SK-N-SH (cell line): Measurements from ENCODE around the gene SEPHS2. TPM values are rescaled to one million over a fixed set of nuclear protein-coding genes. Genes with fewer than 3 reads are reported as not detected.

Source experiments
- CTCF ChIA-PET: fragments of 300-600, 350-600 bp; formaldehyde crosslinking; extraction: SDS; loops from one replicate; lab custom pipeline; 2021; lab: Yijun Ruan, JAX
- POLR2A ChIA-PET: fragments of 350-600 bp; sonication (Branson Sonifier 250); formaldehyde crosslinking; extraction: SDS; loops from one replicate; lab custom pipeline; 2020; ENCODE audit warnings: antibody characterized with exemption, inconsistent platforms; lab: Yijun Ruan, JAX
- DNase-seq: peaks from one replicate; pipeline ENCODE4 v3.0.0; 2012
- H2AFZ ChIP-seq: fragments of 200-600 bp; sonication (generic); 2 replicates; pipeline ENCODE4 v1.8.1; 2016; ENCODE audit warnings: antibody characterized with exemption, mild to moderate bottlenecking, low read depth
- H3F3A ChIP-seq: fragments of 200-600 bp; sonication (generic); replicated peaks from 2 replicates; pipeline ENCODE3; 2016; ENCODE audit warnings: antibody characterized with exemption, mild to moderate bottlenecking; ENCODE audit not compliant: insufficient read depth
- H3K27ac ChIP-seq, 2 experiments: fragments of 200-500 bp in 1 of 2; fragments of 200-600 bp in 1 of 2; sonication (Bioruptor generic) in 1 of 2; sonication (generic), shearing (Covaris generic) in 1 of 2; 2 replicates each; pipeline versions ENCODE4 v1.5.1 to v1.6.1; 2014 to 2016; ENCODE audit warnings: low read depth in 2 of 2, inconsistent platforms in 1 of 2, low read length in 1 of 2, mild to moderate bottlenecking in 1 of 2, mixed read lengths in 1 of 2
- H3K27me3 ChIP-seq: fragments of 200-600 bp; sonication (generic), shearing (Covaris generic); 2 replicates; pipeline ENCODE4 v1.6.1; 2016; ENCODE audit warnings: mixed run types; ENCODE audit not compliant: insufficient read depth
- H3K36me3 ChIP-seq, 2 experiments: fragments of 200-500 bp in 1 of 2; fragments of 200-600 bp in 1 of 2; sonication (Bioruptor generic) in 1 of 2; sonication (generic) in 1 of 2; replicated peaks in 1 of 2; 2 replicates each; pipeline versions ENCODE3 to v1.5.1; 2014 to 2016; ENCODE audit warnings: low read length in 1 of 2, mild to moderate bottlenecking in 1 of 2; ENCODE audit not compliant: insufficient read depth in 2 of 2, control insufficient read depth in 1 of 2
- H3K4me1 ChIP-seq, 2 experiments: fragments of 200-500 bp in 1 of 2; fragments of 200-600 bp in 1 of 2; sonication (Bioruptor generic) in 1 of 2; sonication (generic), shearing (Covaris generic) in 1 of 2; 2 replicates each; pipeline versions ENCODE4 v1.5.1 to v1.6.1; 2014 to 2016; ENCODE audit warnings: low read depth in 1 of 2, low read length in 1 of 2, mixed run types in 1 of 2; ENCODE audit not compliant: insufficient read depth in 2 of 2, control insufficient read depth in 1 of 2
- H3K4me2 ChIP-seq: fragments of 200-600 bp; sonication (generic), shearing (Covaris generic); 2 replicates; pipeline ENCODE4 v1.6.1; 2017; ENCODE audit warnings: mixed run types
- H3K4me3 ChIP-seq, 2 experiments: fragments of 200-500 bp in 1 of 2; fragments of 200-600 bp in 1 of 2; sonication (Bioruptor generic) in 1 of 2; sonication (generic), shearing (Covaris generic) in 1 of 2; 2 replicates each; pipeline versions ENCODE4 v1.5.1 to v1.8.1; 2014 to 2016; ENCODE audit warnings: low read depth in 2 of 2, inconsistent platforms in 1 of 2, low read length in 1 of 2, mild to moderate bottlenecking in 1 of 2, mixed read lengths in 1 of 2, moderate library complexity in 1 of 2
- H3K79me2 ChIP-seq: fragments of 200-600 bp; sonication (generic); 2 replicates; pipeline ENCODE4 v1.8.1; 2017; ENCODE audit warnings: mild to moderate bottlenecking; ENCODE audit not compliant: insufficient read depth
- H3K9ac ChIP-seq: fragments of 200-600 bp; sonication (generic); 2 replicates; pipeline ENCODE4 v1.6.1; 2017; ENCODE audit warnings: mixed run types
- H3K9me2 ChIP-seq: fragments of 200-600 bp; sonication (generic); 2 replicates; pipeline ENCODE4 v1.6.1; 2017; ENCODE audit warnings: mixed run types
- H3K9me3 ChIP-seq: fragments of 200-600 bp; sonication (generic); 2 replicates; pipeline ENCODE4 v1.6.1; 2017; ENCODE audit warnings: mixed run types, mild to moderate bottlenecking, moderate library complexity
- H4K20me1 ChIP-seq: fragments of 200-600 bp; sonication (generic); 2 replicates; pipeline ENCODE4 v1.6.1; 2017; ENCODE audit warnings: mild to moderate bottlenecking, mixed run types; ENCODE audit not compliant: insufficient read depth
- CHD2 ChIP-seq: fragments of 150-350 bp; IDR thresholded peaks from 2 replicates; pipeline ENCODE4 v1.6.1; 2018; ENCODE audit warnings: low read length; ENCODE audit not compliant: partially characterized antibody
- ELF1 ChIP-seq: IDR thresholded peaks from 2 replicates; pipeline ENCODE4 v1.4.0; 2012
- EP300 ChIP-seq, 2 experiments: IDR thresholded peaks; 2 replicates each; pipeline versions ENCODE4 v1.4.0 to v1.6.1; 2012; ENCODE audit warnings: borderline replicate concordance in 1 of 2, low read depth in 1 of 2, low read length in 1 of 2
- GATA2 ChIP-seq: sonication (generic); formaldehyde crosslinking; IDR thresholded peaks from 2 replicates; pipeline ENCODE4 v1.5.0; 2020; ENCODE audit warnings: mild to moderate bottlenecking, missing genetic modification reagents
- IRF3 ChIP-seq: fragments of 150-350 bp; IDR thresholded peaks from 2 replicates; pipeline ENCODE4 v1.6.1; 2016; ENCODE audit warnings: mild to moderate bottlenecking, low read depth, low read length
- MEF2A ChIP-seq: IDR thresholded peaks from 2 replicates; pipeline ENCODE4 v1.4.0; 2012; ENCODE audit warnings: low read depth, borderline replicate concordance
- NRF1 ChIP-seq: IDR thresholded peaks from 2 replicates; pipeline ENCODE4 v1.6.1; 2012; ENCODE audit warnings: low read depth, mild to moderate bottlenecking, low read length
- RAD21 ChIP-seq: IDR thresholded peaks from 2 replicates; pipeline ENCODE4 v1.6.1; 2012; ENCODE audit warnings: mild to moderate bottlenecking, low read length
- RCOR1 ChIP-seq: fragments of 150-350 bp; IDR thresholded peaks from 2 replicates; pipeline ENCODE4 v1.6.1; 2017; ENCODE audit warnings: antibody characterized with exemption, low read length
- RFX5 ChIP-seq: IDR thresholded peaks from 2 replicates; pipeline ENCODE4 v1.6.1; 2012; ENCODE audit warnings: mild to moderate bottlenecking, improper control_type of control experiment, low read length
- RXRA ChIP-seq: IDR thresholded peaks from 2 replicates; pipeline ENCODE4 v1.4.0; 2012; ENCODE audit warnings: low read depth, mild to moderate bottlenecking, borderline replicate concordance
- SIN3A ChIP-seq: IDR thresholded peaks from 2 replicates; pipeline ENCODE4 v1.6.1; 2012; ENCODE audit warnings: low read depth, mild to moderate bottlenecking, low read length, moderate library complexity, borderline replicate concordance
- SMC3 ChIP-seq: IDR thresholded peaks from 2 replicates; pipeline ENCODE4 v1.6.1; 2012; ENCODE audit warnings: low read depth, low read length, improper control_type of control experiment
- TAF1 ChIP-seq: IDR thresholded peaks from 2 replicates; pipeline ENCODE4 v1.6.1; 2012; ENCODE audit warnings: low read depth, mild to moderate bottlenecking, low read length, moderate library complexity, borderline replicate concordance
- TCF12 ChIP-seq: IDR thresholded peaks from 2 replicates; pipeline ENCODE4 v1.4.0; 2012
- TEAD4 ChIP-seq: IDR thresholded peaks from 2 replicates; pipeline ENCODE4 v1.4.0; 2012; ENCODE audit warnings: mild to moderate bottlenecking, borderline replicate concordance; ENCODE audit not compliant: insufficient read depth
- WGBS: methylation state at CpG from one replicate; pipeline ENCODE4 v1.1.6; 2017; ENCODE audit warnings: low lambda C conversion rate; 5-methylcytosine and 5-hydroxymethylcytosine counted together
- polyA plus RNA-seq, 3 experiments: library from polyadenylated mRNA; depleted of rRNA; stranded (reverse); fragments of >200 nt; gene quantifications; 2 replicates each; pipeline ENCODE4 v1.2.3, GENCODE V29; 2012
- TF ChIP-seq, protein P1 (sequence below): fragments of 150-350 bp; IDR thresholded peaks from 2 replicates; pipeline ENCODE4 v1.6.1; 2017; ENCODE audit warnings: antibody characterized with exemption, low read length, low read depth, borderline replicate concordance
- TF ChIP-seq, protein P2 (sequence below): IDR thresholded peaks from 2 replicates; pipeline ENCODE4 v1.4.0; 2012; ENCODE audit warnings: low read depth
- TF ChIP-seq, protein P3 (sequence below): IDR thresholded peaks from 2 replicates; pipeline ENCODE4 v1.4.0; 2012; ENCODE audit warnings: low read depth, borderline replicate concordance
- TF ChIP-seq, protein P4 (sequence below): IDR thresholded peaks from 2 replicates; pipeline ENCODE4 v1.6.1; 2012; ENCODE audit warnings: mild to moderate bottlenecking, low read depth, low read length, moderate library complexity

The SEPHS2 gene
- polyA plus RNA-seq, 1 of the 3 experiments (the other 2 are of a cell fraction): 30.8 TPM

- Histone ChIP-seq H4K20me1 (no peaks in the 10 kb centered on the region), H3F3A (peaks cover 29% of the 10 kb centered on the region), H3K4me3 (no peak overlapping the region), H3K9me3 (no peaks in the 10 kb centered on the region), H3K27ac (no peak overlapping the region), H3K36me3 (peaks cover 5 to 18% of the 10 kb centered on the region in 2 experiments), H3K4me2 (no peak overlapping the region), H3K4me1 (peaks cover 7 to 12% of the 10 kb centered on the region in 2 experiments; a peak in 1 of 4 replicates), H3K9ac (no peak overlapping the region), H3K9me2 (no peaks in the 10 kb centered on the region), H2AFZ (no peak overlapping the region), H3K27me3 (no peaks in the 10 kb centered on the region), H3K79me2 (peaks cover 12% of the 10 kb centered on the region; the same call in 1 of the 2 replicates)
- 84% methylated on average over 8 of the region's 8 CpGs for WGBS
- DNase-seq: no peak
- TF ChIP-seq SMC3: no peak
- TF ChIP-seq RXRA: no peak
- no peak for TF ChIP-seq TCF12
- TF ChIP-seq IRF3: no peak
- no peak for TF ChIP-seq GATA2
- TF ChIP-seq, protein P1, sequence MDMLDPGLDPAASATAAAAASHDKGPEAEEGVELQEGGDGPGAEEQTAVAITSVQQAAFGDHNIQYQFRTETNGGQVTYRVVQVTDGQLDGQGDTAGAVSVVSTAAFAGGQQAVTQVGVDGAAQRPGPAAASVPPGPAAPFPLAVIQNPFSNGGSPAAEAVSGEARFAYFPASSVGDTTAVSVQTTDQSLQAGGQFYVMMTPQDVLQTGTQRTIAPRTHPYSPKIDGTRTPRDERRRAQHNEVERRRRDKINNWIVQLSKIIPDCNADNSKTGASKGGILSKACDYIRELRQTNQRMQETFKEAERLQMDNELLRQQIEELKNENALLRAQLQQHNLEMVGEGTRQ: no peak
- TF ChIP-seq MEF2A: no peak
- no peak for TF ChIP-seq ELF1
- no peak for TF ChIP-seq RCOR1
- no peak for TF ChIP-seq NRF1
- no peak for TF ChIP-seq EP300 (IDR thresholded peaks at IDR 0.05; ENCODE audit: borderline replicate concordance in 1 of 2, low read depth in 1 of 2, low read length in 1 of 2)
- TF ChIP-seq RFX5: no peak
- TF ChIP-seq, protein P2, sequence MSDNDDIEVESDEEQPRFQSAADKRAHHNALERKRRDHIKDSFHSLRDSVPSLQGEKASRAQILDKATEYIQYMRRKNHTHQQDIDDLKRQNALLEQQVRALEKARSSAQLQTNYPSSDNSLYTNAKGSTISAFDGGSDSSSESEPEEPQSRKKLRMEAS: no peak
- no peak for TF ChIP-seq SIN3A
- TF ChIP-seq, protein P3, sequence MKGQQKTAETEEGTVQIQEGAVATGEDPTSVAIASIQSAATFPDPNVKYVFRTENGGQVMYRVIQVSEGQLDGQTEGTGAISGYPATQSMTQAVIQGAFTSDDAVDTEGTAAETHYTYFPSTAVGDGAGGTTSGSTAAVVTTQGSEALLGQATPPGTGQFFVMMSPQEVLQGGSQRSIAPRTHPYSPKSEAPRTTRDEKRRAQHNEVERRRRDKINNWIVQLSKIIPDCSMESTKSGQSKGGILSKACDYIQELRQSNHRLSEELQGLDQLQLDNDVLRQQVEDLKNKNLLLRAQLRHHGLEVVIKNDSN: no peak
- TF ChIP-seq CHD2: no peak
- no peak for TF ChIP-seq TEAD4
- TF ChIP-seq, protein P4, sequence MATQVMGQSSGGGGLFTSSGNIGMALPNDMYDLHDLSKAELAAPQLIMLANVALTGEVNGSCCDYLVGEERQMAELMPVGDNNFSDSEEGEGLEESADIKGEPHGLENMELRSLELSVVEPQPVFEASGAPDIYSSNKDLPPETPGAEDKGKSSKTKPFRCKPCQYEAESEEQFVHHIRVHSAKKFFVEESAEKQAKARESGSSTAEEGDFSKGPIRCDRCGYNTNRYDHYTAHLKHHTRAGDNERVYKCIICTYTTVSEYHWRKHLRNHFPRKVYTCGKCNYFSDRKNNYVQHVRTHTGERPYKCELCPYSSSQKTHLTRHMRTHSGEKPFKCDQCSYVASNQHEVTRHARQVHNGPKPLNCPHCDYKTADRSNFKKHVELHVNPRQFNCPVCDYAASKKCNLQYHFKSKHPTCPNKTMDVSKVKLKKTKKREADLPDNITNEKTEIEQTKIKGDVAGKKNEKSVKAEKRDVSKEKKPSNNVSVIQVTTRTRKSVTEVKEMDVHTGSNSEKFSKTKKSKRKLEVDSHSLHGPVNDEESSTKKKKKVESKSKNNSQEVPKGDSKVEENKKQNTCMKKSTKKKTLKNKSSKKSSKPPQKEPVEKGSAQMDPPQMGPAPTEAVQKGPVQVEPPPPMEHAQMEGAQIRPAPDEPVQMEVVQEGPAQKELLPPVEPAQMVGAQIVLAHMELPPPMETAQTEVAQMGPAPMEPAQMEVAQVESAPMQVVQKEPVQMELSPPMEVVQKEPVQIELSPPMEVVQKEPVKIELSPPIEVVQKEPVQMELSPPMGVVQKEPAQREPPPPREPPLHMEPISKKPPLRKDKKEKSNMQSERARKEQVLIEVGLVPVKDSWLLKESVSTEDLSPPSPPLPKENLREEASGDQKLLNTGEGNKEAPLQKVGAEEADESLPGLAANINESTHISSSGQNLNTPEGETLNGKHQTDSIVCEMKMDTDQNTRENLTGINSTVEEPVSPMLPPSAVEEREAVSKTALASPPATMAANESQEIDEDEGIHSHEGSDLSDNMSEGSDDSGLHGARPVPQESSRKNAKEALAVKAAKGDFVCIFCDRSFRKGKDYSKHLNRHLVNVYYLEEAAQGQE: no peak
- TF ChIP-seq RAD21: no peak
- no peak for TF ChIP-seq TAF1
- CTCF ChIA-PET: interaction anchor here (1.2 kb wide), 1 partner anchor 25 kb away, joined by 3 read pairs; no protein-coding TSS in a partner anchor
- POLR2A ChIA-PET: interaction anchor here (0.6 kb wide), 1 partner anchor 43 kb away, joined by 3 read pairs; no protein-coding TSS in a partner anchor
These were observed 43.8 kb downstream of the SEPHS2 start for GRCh38 chr16:30401768-30402425.
